CD14-positive monocyte (primary cell): ENCODE results near the gene RWDD4. TPM values are rescaled to one million over a fixed set of nuclear protein-coding genes. Genes with fewer than 3 reads are reported as not detected.

Source experiments
- DNase-seq, 3 donors: peaks; one replicate each; pipeline ENCODE4 v3.0.0-alpha.2; 2011 to 2022
- H2AFZ ChIP-seq: 2 replicates; pipeline ENCODE4 v1.6.0; 2012; ENCODE audit warnings: mild to moderate bottlenecking, low read depth, low read length, inconsistent platforms; ENCODE audit not compliant: insufficient read depth, poor library complexity, severe bottlenecking
- H3K27ac ChIP-seq, 2 donors: 1 replicate in 1 of 2; 2 replicates in 1 of 2; pipeline ENCODE4 v1.5.1; 2012 to 2013; ENCODE audit warnings: low read length in 2 of 2, control low read depth in 1 of 2, inconsistent platforms in 1 of 2, low read depth in 1 of 2, mild to moderate bottlenecking in 1 of 2
- H3K27me3 ChIP-seq, 2 donors: one replicate each; pipeline versions ENCODE4 v1.6.0 to v1.6.1; 2011 to 2013; ENCODE audit warnings: low read length in 2 of 2; ENCODE audit not compliant: control insufficient read depth in 2 of 2, insufficient read depth in 2 of 2
- H3K36me3 ChIP-seq, 2 donors: replicated peaks in 1 of 2; 1 replicate in 1 of 2; 2 replicates in 1 of 2; pipeline versions ENCODE4 v1.5.1 to v1.6.1; 2012 to 2013; ENCODE audit warnings: low read length in 2 of 2, control low read depth in 1 of 2, inconsistent platforms in 1 of 2, mild to moderate bottlenecking in 1 of 2; ENCODE audit not compliant: insufficient read depth in 2 of 2, control insufficient read depth in 1 of 2
- H3K4me1 ChIP-seq, 2 donors: 1 replicate in 1 of 2; 2 replicates in 1 of 2; pipeline versions ENCODE4 v1.5.1 to v1.6.1; 2012 to 2013; ENCODE audit warnings: low read length in 2 of 2, control low read depth in 1 of 2, inconsistent platforms in 1 of 2, mild to moderate bottlenecking in 1 of 2, moderate library complexity in 1 of 2; ENCODE audit not compliant: insufficient read depth in 2 of 2, control insufficient read depth in 1 of 2
- H3K4me2 ChIP-seq: replicated peaks from 2 replicates; pipeline ENCODE3; 2012; ENCODE audit warnings: low read length, moderate library complexity, mild to moderate bottlenecking; ENCODE audit not compliant: poor library complexity, severe bottlenecking; ENCODE audit errors: extremely low read depth
- H3K4me3 ChIP-seq, 3 experiments: fragments of 200-600 bp in 1 of 3; sonication (generic) in 1 of 3; replicated peaks in 1 of 3; 1 replicate in 2 of 3; 2 replicates in 1 of 3; pipeline ENCODE4 v1.5.1; 2011 to 2013; ENCODE audit warnings: low read length in 3 of 3, mild to moderate bottlenecking in 3 of 3, control low read depth in 2 of 3, low read depth in 2 of 3, inconsistent platforms in 1 of 3, moderate library complexity in 1 of 3
- H3K79me2 ChIP-seq: 2 replicates; pipeline ENCODE4 v1.6.0; 2012; ENCODE audit warnings: mild to moderate bottlenecking, control low read depth, inconsistent platforms, low read length, moderate library complexity; ENCODE audit not compliant: insufficient read depth
- H3K9ac ChIP-seq: 2 replicates; pipeline ENCODE4 v1.6.0; 2017; ENCODE audit warnings: low read length, mild to moderate bottlenecking; ENCODE audit not compliant: insufficient read depth, poor library complexity, severe bottlenecking
- H3K9me3 ChIP-seq, 2 donors: replicated peaks in 1 of 2; 1 replicate in 1 of 2; 2 replicates in 1 of 2; pipeline versions ENCODE4 v1.5.1 to v1.6.1; 2012 to 2013; ENCODE audit warnings: low read length in 2 of 2, control low read depth in 1 of 2; ENCODE audit not compliant: control insufficient read depth in 1 of 2, insufficient read depth in 1 of 2
- H4K20me1 ChIP-seq: 2 replicates; pipeline ENCODE4 v1.6.0; 2012; ENCODE audit warnings: mild to moderate bottlenecking, low read length, control low read depth, moderate library complexity; ENCODE audit not compliant: insufficient read depth
- H3K27ac Mint-ChIP-seq, 7 donors: one replicate each; pipeline ENCODE4 v1.8.0; 2020; ENCODE audit warnings: mild to moderate bottlenecking in 7 of 7, mixed read lengths in 7 of 7, moderate library complexity in 6 of 7, inconsistent platforms in 2 of 7
- H3K27me3 Mint-ChIP-seq, 3 donors: one replicate each; pipeline ENCODE4 v1.8.0; 2021 to 2022; ENCODE audit warnings: low read depth in 3 of 3, mild to moderate bottlenecking in 3 of 3, mixed read lengths in 3 of 3, moderate library complexity in 3 of 3, inconsistent platforms in 1 of 3
- H3K36me3 Mint-ChIP-seq, 2 donors: one replicate each; pipeline ENCODE4 v1.8.0; 2020; ENCODE audit warnings: mixed read lengths in 2 of 2, inconsistent platforms in 1 of 2, mild to moderate bottlenecking in 1 of 2
- H3K4me1 Mint-ChIP-seq: one replicate; pipeline ENCODE4 v1.8.0; 2020; ENCODE audit warnings: mild to moderate bottlenecking, mixed read lengths
- H3K4me3 Mint-ChIP-seq, 2 donors: one replicate each; pipeline ENCODE4 v1.8.0; 2020; ENCODE audit warnings: mild to moderate bottlenecking in 2 of 2, mixed read lengths in 2 of 2, moderate library complexity in 1 of 2
- H3K9me3 Mint-ChIP-seq, 7 donors: one replicate each; pipeline ENCODE4 v1.8.0; 2020 to 2022; ENCODE audit warnings: mixed read lengths in 7 of 7, mild to moderate bottlenecking in 6 of 7, moderate library complexity in 6 of 7, inconsistent platforms in 2 of 7
- WGBS: methylation state at CpG from one replicate; pipeline ENCODE4 v1.1.5; 2013; ENCODE audit warnings: missing lambda C conversion rate; ENCODE audit not compliant: insufficient coverage; 5-methylcytosine and 5-hydroxymethylcytosine counted together
- intact Hi-C, 2 donors: fragments of 100-400 bp; cut with micrococcal nuclease; formaldehyde crosslinking; loops; one replicate each; pipeline versions ENCODE4 v1.15.0 to v1.15.1; 2023
- polyA plus RNA-seq, 3 donors: library from polyadenylated mRNA; depleted of rRNA in 1 of 3; unstranded in 2 of 3; stranded (reverse) in 1 of 3; fragments of 300-500 nt in 2 of 3; fragments of >200 nt in 1 of 3; fragmentation: Illumina TruSeq in 2 of 3; gene quantifications; 1 replicate in 2 of 3; 2 replicates in 1 of 3; pipeline ENCODE4 v1.2.3, GENCODE V29; 2012 to 2021
- TF ChIP-seq, protein P1 (sequence below): fragments of 200-600 bp; IDR thresholded peaks from one replicate; pipeline ENCODE4 v1.8.0; 2022; ENCODE audit warnings: antibody characterized with exemption, mild to moderate bottlenecking

RWDD4 gene
- polyA plus RNA-seq, 3 donors: 4.4 to 21.2 (median 16.5) TPM

DNA sequence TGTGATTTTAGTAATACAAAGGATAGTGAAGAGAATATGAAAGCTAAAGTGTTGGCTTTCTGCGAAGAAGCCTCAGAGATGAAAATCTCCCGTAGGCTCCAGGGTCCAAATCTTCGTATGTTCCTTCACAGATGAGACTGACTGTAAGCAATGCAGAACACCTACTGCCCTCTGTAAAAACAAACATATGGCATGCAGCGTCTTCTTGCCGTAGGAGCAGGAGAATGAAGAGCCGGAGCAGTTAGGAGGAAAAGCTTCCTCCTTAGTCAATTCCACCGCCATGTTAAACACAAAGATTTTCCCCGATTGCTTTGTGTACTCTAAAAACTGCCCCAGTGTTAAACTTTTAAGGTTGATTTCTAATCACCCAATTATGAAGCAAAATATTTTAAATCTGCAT is 22.5 kb downstream of the RWDD4 start:
- H3K4me2 ChIP-seq: no peak overlapping the region
- H3K4me1 ChIP-seq: no peaks in the 10 kb centered on the region
- no peaks in the 10 kb centered on the region for H3K79me2 ChIP-seq
- 96% methylated on average over 4 of the region's 8 CpGs for WGBS
- no peak for DNase-seq
- H3K9me3 ChIP-seq: no peaks in the 10 kb centered on the region
- H3K27ac ChIP-seq: no peak overlapping the region
- peaks cover 0 to 2% (median 0%) of the 10 kb centered on the region in 3 donors for H3K27me3 Mint-ChIP-seq
- H3K4me3 ChIP-seq: no peak overlapping the region
- H3K36me3 Mint-ChIP-seq: peaks cover 4 to 11% of the 10 kb centered on the region in 2 donors
- TF ChIP-seq, protein P1, sequence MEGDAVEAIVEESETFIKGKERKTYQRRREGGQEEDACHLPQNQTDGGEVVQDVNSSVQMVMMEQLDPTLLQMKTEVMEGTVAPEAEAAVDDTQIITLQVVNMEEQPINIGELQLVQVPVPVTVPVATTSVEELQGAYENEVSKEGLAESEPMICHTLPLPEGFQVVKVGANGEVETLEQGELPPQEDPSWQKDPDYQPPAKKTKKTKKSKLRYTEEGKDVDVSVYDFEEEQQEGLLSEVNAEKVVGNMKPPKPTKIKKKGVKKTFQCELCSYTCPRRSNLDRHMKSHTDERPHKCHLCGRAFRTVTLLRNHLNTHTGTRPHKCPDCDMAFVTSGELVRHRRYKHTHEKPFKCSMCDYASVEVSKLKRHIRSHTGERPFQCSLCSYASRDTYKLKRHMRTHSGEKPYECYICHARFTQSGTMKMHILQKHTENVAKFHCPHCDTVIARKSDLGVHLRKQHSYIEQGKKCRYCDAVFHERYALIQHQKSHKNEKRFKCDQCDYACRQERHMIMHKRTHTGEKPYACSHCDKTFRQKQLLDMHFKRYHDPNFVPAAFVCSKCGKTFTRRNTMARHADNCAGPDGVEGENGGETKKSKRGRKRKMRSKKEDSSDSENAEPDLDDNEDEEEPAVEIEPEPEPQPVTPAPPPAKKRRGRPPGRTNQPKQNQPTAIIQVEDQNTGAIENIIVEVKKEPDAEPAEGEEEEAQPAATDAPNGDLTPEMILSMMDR: no peak
- H3K4me1 Mint-ChIP-seq: no peaks in the 10 kb centered on the region
- peak overlapping the region in 1 of 7 donors; percentile 16 for H3K27ac Mint-ChIP-seq
- intact Hi-C loops: no loop called here
- no peaks in the 10 kb centered on the region for H3K9me3 Mint-ChIP-seq
- H4K20me1 ChIP-seq: no peaks in the 10 kb centered on the region
- H3K27me3 ChIP-seq: no peaks in the 10 kb centered on the region
- H2AFZ ChIP-seq: no peak overlapping the region
- H3K4me3 Mint-ChIP-seq: no peak overlapping the region
- no peaks in the 10 kb centered on the region for H3K36me3 ChIP-seq
- no peak overlapping the region for H3K9ac ChIP-seq

DNA sequence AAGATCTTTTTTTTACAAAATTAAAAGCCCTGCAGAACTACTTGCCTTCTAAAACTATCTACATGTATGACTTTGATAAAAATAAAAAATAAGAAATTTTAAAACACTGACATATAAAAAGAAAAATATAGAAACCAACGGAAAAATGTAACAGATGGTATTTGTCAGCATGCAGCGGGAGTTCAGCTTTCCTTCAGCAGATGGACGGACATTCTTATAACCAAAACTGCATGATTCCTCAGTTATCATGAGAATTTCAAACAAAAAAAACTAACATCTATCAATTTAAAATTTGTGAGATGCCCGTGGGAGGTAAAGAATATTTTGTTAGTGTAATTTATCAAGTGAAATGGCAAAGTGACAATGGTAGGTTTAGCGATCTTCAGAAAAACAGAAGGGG is 23.2 kb downstream of the RWDD4 start:
- H3K27me3 ChIP-seq: no peaks in the 10 kb centered on the region
- H2AFZ ChIP-seq: no peak overlapping the region
- Mint-ChIP-seq H3K4me3 (no peak overlapping the region), H3K4me1 (no peaks in the 10 kb centered on the region), H3K9me3 (no peaks in the 10 kb centered on the region), H3K27me3 (peaks cover 0 to 2% (median 0%) of the 10 kb centered on the region in 3 donors), H3K27ac (no peak overlapping the region), H3K36me3 (peaks cover 0 to 7% of the 10 kb centered on the region in 2 donors)
- H3K79me2 ChIP-seq: no peaks in the 10 kb centered on the region
- H3K4me2 ChIP-seq: no peak overlapping the region
- H3K36me3 ChIP-seq: no peaks in the 10 kb centered on the region
- intact Hi-C loops: no loop called here
- TF ChIP-seq, protein P1: no peak
- DNase-seq: no peak
- no peaks in the 10 kb centered on the region for H3K9me3 ChIP-seq
- no peaks in the 10 kb centered on the region for H4K20me1 ChIP-seq
- no peak overlapping the region for H3K4me3 ChIP-seq
- H3K27ac ChIP-seq: no peak overlapping the region
- H3K4me1 ChIP-seq: no peaks in the 10 kb centered on the region
- H3K9ac ChIP-seq: no peak overlapping the region
- WGBS: 90% methylated on average over 2 of the region's 5 CpGs
